Panc1 (cell line): ENCODE measurements around the gene IFFO2. TPM values are rescaled to one million over a fixed set of nuclear protein-coding genes. Genes with fewer than 3 reads are reported as not detected.

ENCODE experiments used
- ATAC-seq: fragments of 200-7000 bp; cut with Tn5 transposase; 2 replicates; pipeline ENCODE4 v1.9.1; 2020; ENCODE audit warnings: mild to moderate bottlenecking, moderate library complexity
- BruUV-seq: library from RNA; stranded (reverse); fragments of 400-500 nt; replicated peaks from 2 replicates; lab custom pipeline; 2021; lab: Mats Ljungman, UMichigan
- CTCF ChIA-PET: fragments of 300-600 bp; sonication (Branson Sonifier 250); formaldehyde crosslinking; loops from one replicate; lab custom pipeline; 2022; ENCODE audit warnings: antibody characterized with exemption; lab: Charles Lee
- POLR2A ChIA-PET: fragments of 300-600 bp; sonication (Branson Sonifier 250); formaldehyde crosslinking; loops from one replicate; lab custom pipeline; 2022; ENCODE audit warnings: antibody characterized with exemption; lab: Charles Lee
- DNase-seq: peaks from one replicate; pipeline ENCODE4 v3.0.0-alpha.2; 2010; ENCODE audit warnings: low read depth, low spot score
- H3K27ac ChIP-seq: 2 replicates; pipeline ENCODE4 v1.5.1; 2011; ENCODE audit warnings: mild to moderate bottlenecking, low read length, inconsistent platforms
- H3K27me3 ChIP-seq: fragments of 200-500 bp; sonication (Bioruptor generic); 2 replicates; pipeline ENCODE4 v1.6.0; 2014; ENCODE audit warnings: low read length, inconsistent platforms; ENCODE audit not compliant: control insufficient read depth, insufficient read depth
- H3K36me3 ChIP-seq: fragments of 200-500 bp; sonication (Bioruptor generic); 2 replicates; pipeline ENCODE4 v1.5.1; 2014; ENCODE audit warnings: inconsistent platforms, mild to moderate bottlenecking, low read length, moderate library complexity; ENCODE audit not compliant: control insufficient read depth, insufficient read depth
- H3K4me1 ChIP-seq: 2 replicates; pipeline ENCODE4 v1.5.1; 2011; ENCODE audit warnings: inconsistent platforms, mild to moderate bottlenecking, low read length, moderate library complexity; ENCODE audit not compliant: control insufficient read depth, insufficient read depth
- H3K4me3 ChIP-seq, 2 experiments: 2 replicates each; pipeline ENCODE4 v1.5.1; 2011 to 2012; ENCODE audit warnings: low read depth in 2 of 2, low read length in 2 of 2, mild to moderate bottlenecking in 2 of 2, inconsistent platforms in 1 of 2, moderate library complexity in 1 of 2
- H3K9me3 ChIP-seq: fragments of 200-500 bp; sonication (Bioruptor generic); 2 replicates; pipeline ENCODE4 v1.5.1; 2014; ENCODE audit warnings: low read depth, mild to moderate bottlenecking, inconsistent platforms, low read length, moderate library complexity; ENCODE audit not compliant: control insufficient read depth, insufficient read depth
- CTCF ChIP-seq: fragments of 450-650 bp; IDR thresholded peaks from 2 replicates; pipeline ENCODE4 v1.5.1; 2017; ENCODE audit warnings: mild to moderate bottlenecking
- POLR2AphosphoS5 ChIP-seq: IDR thresholded peaks from 2 replicates; pipeline ENCODE4 v1.6.1; 2012; ENCODE audit warnings: mild to moderate bottlenecking, low read depth, low read length, moderate library complexity
- REST ChIP-seq, 2 experiments: IDR thresholded peaks; 2 replicates each; pipeline ENCODE4 v1.6.1; 2011 to 2012; ENCODE audit warnings: low read depth in 2 of 2, control low read depth in 1 of 2, low read length in 1 of 2, mild to moderate bottlenecking in 1 of 2, moderate library complexity in 1 of 2; ENCODE audit not compliant: insufficient read depth in 1 of 2
- SIN3A ChIP-seq: IDR thresholded peaks from 2 replicates; pipeline ENCODE4 v1.6.1; 2012; ENCODE audit warnings: low read depth, mild to moderate bottlenecking, low read length, moderate library complexity, borderline replicate concordance; ENCODE audit not compliant: insufficient read depth
- TCF7L2 ChIP-seq: IDR thresholded peaks from 2 replicates; pipeline ENCODE4 v1.6.1; 2011; ENCODE audit warnings: mild to moderate bottlenecking, low read depth, low read length, inconsistent platforms
- in situ Hi-C: cut with HindIII; loops from 2 replicates; pipeline ENCODE4 v1.10.0; 2016; ENCODE audit warnings: low sequenced_read_pairs, low pct_unique_long_range_greater_than_20kb
- intact Hi-C: fragments of 100-400 bp; cut with micrococcal nuclease; formaldehyde crosslinking; loops from one replicate; pipeline ENCODE4 v1.10.0; 2022; ENCODE audit not compliant: unreplicated experiment
- total RNA-seq: library from RNA; stranded (reverse); gene quantifications from one replicate; pipeline ENCODE4 v1.2.1, GENCODE V29; 2021; ENCODE audit not compliant: unreplicated experiment

IFFO2 gene
- total RNA-seq, 1 experiment from 2014 or later, result 59.4 TPM

GRCh38 chr1:18900303-18900841, 56.1 kb downstream of the IFFO2 start:
- Histone ChIP-seq H3K4me3 (no peak overlapping the region), H3K4me1 (peaks cover 30% of the 10 kb centered on the region), H3K9me3 (no peaks in the 10 kb centered on the region), H3K27ac (no peak overlapping the region), H3K27me3 (no peaks in the 10 kb centered on the region), H3K36me3 (peaks cover 4% of the 10 kb centered on the region; the same call in 1 of the 2 replicates)
- CTCF ChIA-PET, result interaction anchor here (0.5 to 0.9 kb wide), 3 partner anchors 61 to 152 kb away, joined by 4 to 9 read pairs (median 6); no protein-coding TSS in a partner anchor
- no peak for TF ChIP-seq POLR2AphosphoS5
- no peak for TF ChIP-seq TCF7L2
- TF ChIP-seq REST (IDR thresholded peaks at IDR 0.05; ENCODE audit: insufficient read depth in 1 of 2, low read depth in 2 of 2, low read length in 1 of 2), result no peak
- no peak for TF ChIP-seq CTCF
- no peak for TF ChIP-seq SIN3A
- in situ Hi-C loops (no loop called here), intact Hi-C loops (loop anchor here (10.0 kb wide), 1 partner anchor 194 kb away; no protein-coding TSS in a partner anchor)
- ATAC-seq, result no peak
- no TSS peak for BruUV-seq
- no peak for DNase-seq
- POLR2A ChIA-PET, result no interaction called here

- no peaks in the 10 kb centered on the region for H3K27me3 ChIP-seq
- peaks cover 29% of the 10 kb centered on the region for H3K4me1 ChIP-seq
- H3K9me3 ChIP-seq, result no peaks in the 10 kb centered on the region
- no TSS peak for BruUV-seq
- POLR2A ChIA-PET, result no interaction called here
- intact Hi-C loops (loop anchor here (10.0 kb wide), 1 partner anchor 195 kb away; no protein-coding TSS in a partner anchor), in situ Hi-C loops (no loop called here)
- H3K4me3 ChIP-seq, result no peak overlapping the region
- ATAC-seq (no peak), DNase-seq (no peak)
- H3K27ac ChIP-seq, result no peak overlapping the region
- TF ChIP-seq TCF7L2 (no peak), SIN3A (no peak), REST (IDR thresholded peaks at IDR 0.05; ENCODE audit: insufficient read depth in 1 of 2, low read depth in 2 of 2, low read length in 1 of 2) (no peak), POLR2AphosphoS5 (no peak), CTCF (no peak)
- CTCF ChIA-PET, result interaction anchor here (0.5 kb wide), 1 partner anchor 62 kb away, joined by 4 read pairs; no protein-coding TSS in a partner anchor
- H3K36me3 ChIP-seq, result peaks cover 4% of the 10 kb centered on the region
These were observed 57.0 kb downstream of the IFFO2 start for GRCh38 chr1:18899363-18900049.
